Umbilical cord (tissue), 2 donors: ENCODE data around the gene FAM131C. TPM values are rescaled to one million over a fixed set of nuclear protein-coding genes. Genes with fewer than 3 reads are reported as not detected.
"Not testable (repeated sequence)": the region's sequence is repeated elsewhere in the genome, so short reads cannot be mapped to it uniquely, and the experiment has no call there.

Source experiments
- DNase-seq: peaks from one replicate; pipeline ENCODE4 v3.0.0-alpha.2; 2015; ENCODE audit warnings: low spot score
- total RNA-seq: library from RNA; depleted of rRNA; stranded (reverse); fragments of >200 nt; gene quantifications from one replicate; pipeline ENCODE4 v1.2.3, GENCODE V29; 2014; ENCODE audit warnings: low replicate concordance; ENCODE audit not compliant: insufficient read depth

Gene FAM131C
- total RNA-seq, 1 donor from 2014 or later, result 3.6 TPM

DNA sequence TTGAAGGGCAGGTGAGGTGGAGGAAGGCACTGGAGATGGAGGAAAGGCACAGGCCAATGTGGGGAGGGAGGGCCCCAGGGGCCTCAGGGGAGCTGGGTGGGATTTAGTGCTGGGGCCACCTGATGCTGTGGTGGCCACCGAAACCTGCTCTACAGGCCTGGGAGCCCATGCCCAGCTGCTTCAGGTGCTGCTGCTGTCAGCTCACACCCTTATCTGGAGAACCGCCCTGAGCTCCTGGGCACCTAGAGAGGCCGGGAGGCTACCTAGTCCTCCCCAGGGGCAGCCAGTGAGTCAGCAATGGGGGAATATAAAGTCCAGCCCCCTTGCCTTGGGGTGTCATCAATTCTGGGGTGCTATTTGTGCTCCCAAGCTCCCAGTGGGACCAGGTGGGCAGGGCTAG is 12.2 kb downstream of the FAM131C start:
- no peak for DNase-seq

DNA sequence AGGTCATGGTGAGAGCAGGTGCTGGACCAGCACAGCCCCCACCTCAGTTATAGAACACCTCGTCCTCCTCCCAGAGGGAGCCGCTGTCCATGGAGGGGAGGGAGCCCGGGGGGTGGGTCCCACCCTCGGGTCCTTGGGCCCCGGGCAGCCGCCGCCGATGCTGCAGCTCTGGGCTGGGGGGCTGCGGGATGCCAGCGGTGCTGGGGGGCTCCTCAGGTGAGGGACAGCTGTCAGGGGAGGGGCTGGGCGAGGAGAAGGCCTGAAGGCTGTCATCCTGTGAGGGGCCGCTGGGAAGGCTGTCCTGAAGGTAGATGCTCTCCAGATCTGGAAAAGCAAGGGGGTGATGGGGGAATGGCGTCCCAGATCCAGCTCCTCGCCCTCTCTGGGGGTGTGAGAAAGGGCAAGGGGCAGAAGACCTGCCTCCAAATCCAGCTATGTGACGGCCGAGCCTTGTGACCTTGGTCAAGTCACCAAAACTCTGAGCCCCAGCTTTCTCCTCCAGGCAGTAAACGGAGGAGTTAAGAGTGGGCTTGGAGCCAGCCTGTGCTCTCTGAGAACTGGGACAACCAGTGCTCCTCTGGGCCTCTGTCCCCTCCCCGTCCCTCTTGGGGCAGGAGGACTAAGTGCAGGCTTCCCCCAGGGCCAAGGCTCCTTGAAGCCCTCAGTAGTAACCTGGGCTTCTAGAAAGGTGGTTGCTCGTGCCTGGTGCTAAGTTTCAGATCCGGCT is 14.9 kb downstream of the FAM131C start:
- not testable (repeated sequence) for DNase-seq

GRCh38 chr1:16057314-16057915 is 16.0 kb downstream of the FAM131C start:
- not testable (repeated sequence) for DNase-seq

GRCh38 chr1:16056521-16056912 is 16.9 kb downstream of the FAM131C start:
- not testable (repeated sequence) for DNase-seq

DNA sequence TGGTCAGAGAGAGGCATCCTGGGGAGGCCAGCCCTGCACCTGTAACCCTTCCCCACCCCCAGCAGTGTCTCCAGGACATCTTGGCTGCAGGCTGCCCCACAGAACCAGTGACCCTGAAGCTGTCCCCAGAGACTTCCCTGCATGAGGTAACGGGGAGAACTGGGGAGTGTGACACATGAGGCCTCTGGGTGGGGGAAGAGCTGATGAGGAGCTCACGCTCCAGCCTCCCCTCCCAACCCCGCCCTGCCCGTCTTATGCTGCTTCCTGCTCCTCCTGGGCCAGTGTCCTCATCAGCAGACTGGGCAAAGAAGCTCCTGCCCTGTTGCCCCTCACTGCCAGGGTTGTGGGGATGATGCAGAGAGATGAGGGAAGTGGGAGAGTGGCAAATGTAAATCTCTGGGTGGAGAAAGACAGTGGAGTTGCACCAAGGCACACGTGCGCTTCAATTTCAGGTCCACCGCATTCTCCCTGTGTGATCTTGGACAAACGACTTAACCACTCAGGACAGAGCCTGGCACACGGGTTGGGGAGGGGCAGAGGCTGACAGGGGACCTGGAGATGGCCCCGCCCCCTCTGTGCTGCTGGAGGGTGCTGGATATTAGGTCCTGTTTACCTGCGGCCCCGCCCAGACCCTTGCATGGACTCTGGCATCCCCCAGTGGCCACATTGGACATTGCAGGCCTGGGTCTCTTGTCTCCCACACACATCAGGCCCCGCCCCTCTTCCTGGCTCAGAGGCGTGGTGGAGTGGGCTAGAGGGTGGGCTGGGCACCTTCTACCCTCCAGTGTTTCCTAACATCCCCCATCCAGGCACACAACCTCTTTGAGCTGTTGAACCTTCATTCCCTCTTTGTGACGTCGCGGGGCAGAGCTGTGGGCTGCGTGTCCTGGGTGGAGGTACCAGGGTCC is 17.6 kb downstream of the FAM131C start:
- peak; percentile 79 for DNase-seq

DNA sequence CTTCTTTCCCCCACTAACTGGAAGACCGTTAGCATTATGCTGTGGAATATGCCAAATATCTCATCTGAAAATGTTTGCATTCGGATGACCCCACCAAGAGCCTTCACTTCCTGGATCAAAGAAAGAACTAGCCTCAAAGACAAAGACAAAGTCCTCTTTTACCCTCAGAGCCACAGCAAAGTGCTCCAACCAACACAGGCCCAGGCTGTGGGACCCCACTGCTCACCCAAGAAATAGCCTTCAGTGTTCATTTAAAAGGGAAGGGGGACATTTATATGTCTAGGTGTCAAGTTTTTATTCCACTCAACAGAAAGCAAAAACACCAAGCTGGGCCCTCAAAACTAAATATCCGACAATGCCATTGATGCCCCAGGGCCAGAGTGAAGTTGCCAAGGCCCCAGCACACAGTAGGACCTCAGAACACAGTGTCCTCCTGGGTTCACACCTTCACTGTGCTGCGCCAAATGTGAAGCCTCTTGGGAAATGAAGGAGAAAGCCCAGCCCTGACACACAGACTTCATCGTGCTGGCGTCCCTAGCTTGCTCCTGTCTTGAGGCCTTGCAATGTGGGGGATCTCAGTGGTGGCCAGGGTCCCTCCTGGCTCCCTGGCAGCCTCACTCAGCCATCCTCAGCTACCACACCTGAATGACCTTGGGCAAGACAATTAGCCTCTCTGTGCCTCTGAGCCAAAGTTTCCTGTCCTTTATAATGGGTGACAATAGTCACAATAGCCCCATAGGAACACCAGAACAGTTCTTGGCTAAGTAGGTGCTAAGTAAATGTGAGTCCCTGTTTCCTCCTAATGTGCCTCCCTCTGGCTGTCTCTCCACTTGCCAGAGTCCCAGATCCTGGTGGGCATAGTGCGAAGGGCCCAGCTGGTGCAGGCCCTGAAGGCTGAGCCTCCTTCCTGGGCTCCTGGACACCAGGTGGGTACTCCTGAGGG is 18.6 kb downstream of the FAM131C start:
- no peak for DNase-seq

DNA sequence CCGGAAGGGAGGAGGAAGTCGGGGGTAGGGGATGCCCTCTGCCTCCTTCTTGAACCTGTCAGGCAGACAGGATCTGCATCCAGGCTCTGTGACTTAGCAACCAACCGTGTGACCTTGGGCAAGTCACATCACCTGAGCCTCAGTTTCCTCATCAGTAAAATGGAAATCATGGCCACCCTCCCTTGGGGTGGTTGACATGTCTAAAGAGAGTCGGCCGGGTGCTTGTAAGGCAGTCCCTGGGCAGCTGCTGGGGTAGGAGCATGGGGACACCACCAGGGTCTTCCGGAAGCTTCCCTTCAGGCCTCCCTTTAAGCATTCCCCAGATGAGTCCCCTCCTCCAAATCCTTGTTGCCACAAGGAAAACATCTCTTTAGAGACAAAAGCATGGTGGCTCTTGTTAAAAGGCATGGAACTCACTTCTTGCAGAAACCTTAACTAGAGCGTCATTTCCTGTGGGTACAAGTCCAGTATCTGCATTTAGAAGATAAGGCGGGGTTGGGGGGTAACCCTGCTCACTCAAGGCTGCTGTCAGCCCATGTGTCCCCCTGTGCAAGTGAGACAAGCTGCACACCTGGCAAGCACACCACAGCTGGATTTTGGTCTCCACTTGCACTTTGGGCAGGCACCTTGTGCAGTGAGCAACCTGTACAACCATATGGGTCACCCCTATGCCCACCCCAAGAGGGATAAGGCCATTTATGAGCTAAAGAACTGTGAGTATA is 19.5 kb downstream of the FAM131C start:
- no peak for DNase-seq

- DNase-seq, result not testable (repeated sequence)
These were observed 21.5 kb downstream of the FAM131C start for GRCh38 chr1:16051949-16052348.

GRCh38 chr1:16051039-16051438 is 22.4 kb downstream of the FAM131C start:
- DNase-seq, result no peak

GRCh38 chr1:16050328-16050727 is 23.1 kb downstream of the FAM131C start:
- DNase-seq, result no peak

DNA sequence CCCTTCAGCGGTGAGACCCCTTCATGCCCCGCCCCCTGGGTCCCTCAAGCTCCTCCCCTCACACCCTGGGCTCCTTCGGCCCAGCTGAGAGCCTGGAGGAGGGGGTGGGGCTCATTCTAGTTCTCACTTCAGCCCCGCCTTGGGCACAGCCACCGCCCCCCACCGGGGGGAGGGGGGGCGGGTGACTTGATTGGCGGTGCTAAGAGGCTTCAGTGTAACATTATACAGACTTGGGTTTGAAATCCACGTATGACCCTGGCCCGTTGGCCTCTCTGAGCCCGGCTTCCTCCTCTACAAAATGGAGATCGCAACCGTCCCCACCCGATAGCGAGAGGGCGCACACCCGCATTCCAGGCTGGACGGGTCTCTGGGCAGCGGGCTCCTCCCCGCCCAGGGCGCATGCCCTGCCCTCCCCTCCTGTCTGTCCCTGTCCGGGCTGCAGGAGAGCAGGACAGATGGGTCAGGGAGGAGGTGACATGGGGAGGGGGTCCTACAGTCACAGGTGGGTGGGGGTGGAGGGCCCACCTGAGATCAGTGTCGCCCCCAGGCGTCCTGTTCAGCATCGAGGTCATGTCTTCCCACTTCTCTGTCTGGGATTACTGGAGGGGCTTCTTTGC is 24.8 kb downstream of the FAM131C start:
- peak; percentile 84 for DNase-seq

GRCh38 chr1:16047791-16048475 is 25.5 kb downstream of the FAM131C start:
- no peak for DNase-seq

GRCh38 chr1:16046842-16047241 is 26.6 kb downstream of the FAM131C start:
- no peak for DNase-seq

DNA sequence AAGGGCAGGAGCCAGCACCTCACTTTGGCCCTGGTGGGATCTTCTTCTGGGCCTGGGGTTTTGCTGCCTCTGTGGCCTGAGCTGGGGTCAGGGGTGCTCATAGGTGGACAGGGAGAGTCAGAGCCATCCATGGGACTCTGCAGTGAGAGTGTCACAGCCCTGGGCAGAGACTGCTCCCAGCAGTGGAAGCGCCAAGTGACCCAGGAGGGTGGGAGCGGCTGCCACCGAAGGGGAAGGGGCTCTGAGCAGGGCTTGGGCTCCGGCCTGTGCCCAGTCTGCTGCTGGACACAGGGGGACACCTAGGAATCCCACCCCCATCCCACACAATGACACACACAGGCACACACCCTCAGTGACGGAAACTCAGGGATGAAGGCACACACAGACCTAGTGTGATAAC is 29.5 kb downstream of the FAM131C start:
- no peak for DNase-seq

DNA sequence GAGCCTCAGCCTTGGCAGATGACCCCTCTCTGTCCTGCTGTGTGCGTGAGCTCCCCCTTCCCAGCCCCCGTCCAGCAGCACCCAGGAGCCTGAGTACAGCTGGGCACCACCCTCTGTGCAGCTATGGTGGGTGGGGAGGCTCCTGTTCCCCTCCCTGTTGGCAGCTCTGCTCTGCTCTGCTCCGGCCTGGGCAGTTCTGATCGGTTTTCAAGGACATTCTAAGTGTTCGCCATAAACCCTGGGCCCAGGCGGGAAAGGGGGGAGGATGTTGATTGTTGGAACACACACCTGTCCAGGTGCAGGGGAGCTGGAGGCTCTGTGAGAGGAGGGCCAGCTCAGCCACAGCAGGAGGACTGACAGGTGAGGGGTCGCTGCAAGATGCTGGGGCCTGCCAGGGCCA is 29.9 kb downstream of the FAM131C start, which contains the start of gene CLCNKB:
TSS of gene CLCNKB (plus strand) at position 262 of the 400 bp plus-strand sequence. CDS start 711 bp downstream, outside the sequence.
- no peak for DNase-seq

DNA sequence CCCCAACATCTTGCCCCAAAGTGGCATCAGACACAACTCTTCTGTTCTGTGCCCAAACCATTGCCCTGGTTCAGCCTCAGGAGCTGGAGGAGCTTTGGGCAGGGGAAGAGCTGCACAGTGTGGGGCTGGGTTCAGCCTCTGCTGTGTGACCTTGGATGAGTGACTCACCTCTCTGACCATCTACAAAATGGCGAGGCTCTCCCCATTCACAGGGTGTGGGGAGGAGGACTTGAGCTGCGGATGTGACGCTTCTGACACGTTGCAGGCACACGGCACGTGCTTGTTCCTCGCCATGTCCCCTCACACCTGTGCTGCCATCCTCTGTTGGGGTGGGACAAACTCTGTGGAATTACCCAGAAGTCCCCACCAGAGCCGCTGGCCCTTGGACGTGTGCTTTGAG is 30.8 kb downstream of the FAM131C start:
- DNase-seq, result not testable (repeated sequence)

DNA sequence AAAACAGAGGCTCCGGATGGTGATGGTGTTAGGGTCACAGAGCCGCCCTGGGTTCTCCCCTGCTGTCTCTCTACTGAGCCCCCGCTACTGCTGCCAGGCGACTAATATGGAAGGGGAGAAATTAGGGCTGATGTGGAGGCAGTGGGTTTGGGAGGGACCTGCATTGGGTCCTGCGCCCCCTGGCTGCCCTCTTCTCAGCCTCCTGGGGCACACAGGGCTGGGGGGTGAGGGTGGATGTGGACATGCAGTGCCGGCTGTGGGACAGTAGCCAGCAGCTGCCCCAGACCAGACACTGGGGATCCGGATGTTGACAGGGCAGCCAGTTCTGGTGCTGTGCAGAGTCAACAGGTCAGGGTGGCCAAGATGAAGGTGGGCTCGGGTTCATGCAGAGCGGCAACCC is 31.4 kb downstream of the FAM131C start:
- no peak for DNase-seq

- DNase-seq, result no peak
These were observed 32.3 kb downstream of the FAM131C start for GRCh38 chr1:16041200-16041599.

GRCh38 chr1:16039871-16040270 is 33.6 kb downstream of the FAM131C start:
- not testable (repeated sequence) for DNase-seq

- no peak for DNase-seq
These were observed 34.9 kb downstream of the FAM131C start for GRCh38 chr1:16038620-16038912.
